HUES64 (cell line): ENCODE data around the gene GATAD2B.

ENCODE experiments used
- H3K27ac ChIP-seq: 2 replicates; pipeline ENCODE4 v1.7.0; 2013; ENCODE audit warnings: low read depth, low read length, inconsistent platforms
- H3K27me3 ChIP-seq: 2 replicates; pipeline ENCODE4 v1.6.1; 2013; ENCODE audit warnings: mild to moderate bottlenecking, low read length; ENCODE audit not compliant: insufficient read depth
- H3K36me3 ChIP-seq: 2 replicates; pipeline ENCODE4 v1.6.1; 2013; ENCODE audit warnings: mild to moderate bottlenecking, low read length; ENCODE audit not compliant: insufficient read depth
- H3K4me1 ChIP-seq: 2 replicates; pipeline ENCODE4 v1.6.1; 2013; ENCODE audit warnings: mild to moderate bottlenecking, low read length, moderate library complexity; ENCODE audit not compliant: insufficient read depth
- H3K4me3 ChIP-seq: 2 replicates; pipeline ENCODE4 v1.5.1; 2013; ENCODE audit warnings: mild to moderate bottlenecking, low read length, moderate library complexity
- H3K9ac ChIP-seq: 2 replicates; pipeline ENCODE4 v1.6.1; 2013; ENCODE audit warnings: mild to moderate bottlenecking, low read depth, low read length
- H3K9me3 ChIP-seq: 2 replicates; pipeline ENCODE4 v1.6.1; 2013; ENCODE audit warnings: low read depth, low read length; ENCODE audit not compliant: insufficient read depth
- WGBS: fragments of 150-250, 120-280 bp; methylation state at CpG from one replicate; pipeline ENCODE4 v1.1.7; 2013; ENCODE audit warnings: missing lambda C conversion rate; 5-methylcytosine and 5-hydroxymethylcytosine counted together

The GATAD2B gene

GRCh38 chr1:153881751-153882150 lies 41.0 kb downstream of the GATAD2B start:
- H3K27ac ChIP-seq: no peak overlapping the region; the same call in 1 of the 2 replicates

GRCh38 chr1:153880962-153881361 lies 41.8 kb downstream of the GATAD2B start:
- Histone ChIP-seq H3K4me3 (no peak overlapping the region), H3K36me3 (0 out of 2 replicates have a peak, but pooled peaks cover 2% of the 10 kb centered on the region), H3K9ac (no peak overlapping the region), H3K27ac (no peak overlapping the region), H3K9me3 (no peaks in the 10 kb centered on the region), H3K27me3 (no peaks in the 10 kb centered on the region), H3K4me1 (peaks cover 22% of the 10 kb centered on the region)
- WGBS: 94% methylated on average over 5 of the region's 5 CpGs

More at GRCh38 chr1:153881751-153882150, 41.0 kb downstream of the GATAD2B start:
- Histone ChIP-seq H3K4me1 (peaks cover 22% of the 10 kb centered on the region), H3K4me3 (no peak overlapping the region), H3K36me3 (0 out of 2 replicates have a peak, but pooled peaks cover 6% of the 10 kb centered on the region), H3K9me3 (no peaks in the 10 kb centered on the region), H3K27me3 (no peaks in the 10 kb centered on the region), H3K9ac (0 out of 2 replicates have a peak overlapping the region, but pooled peaks have one; percentile 4)
- WGBS: 66% methylated on average over 9 of the region's 9 CpGs

DNA sequence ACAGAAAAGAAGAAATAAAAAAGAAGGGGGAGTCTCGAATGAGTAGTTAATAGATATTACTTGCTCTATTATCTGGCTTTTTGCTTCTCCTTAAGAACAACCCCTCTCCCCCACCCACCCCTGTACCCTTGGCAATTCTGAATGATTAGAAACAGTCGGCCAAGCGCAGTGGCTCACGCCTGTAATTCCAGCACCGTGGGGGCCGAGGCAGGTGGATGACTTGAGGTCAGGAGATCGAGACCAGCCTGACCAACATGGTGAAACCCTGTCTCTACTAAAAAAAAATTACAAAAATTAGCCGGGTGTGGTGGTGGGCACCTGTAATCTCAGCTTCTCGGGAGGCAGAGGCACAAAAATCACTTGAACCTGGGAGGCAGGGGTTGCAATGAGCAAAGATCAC lies 42.7 kb downstream of the GATAD2B start:
- Histone ChIP-seq H3K27ac (no peak overlapping the region), H3K27me3 (no peaks in the 10 kb centered on the region), H3K4me3 (no peak overlapping the region), H3K9me3 (no peaks in the 10 kb centered on the region), H3K36me3 (no peaks in the 10 kb centered on the region), H3K4me1 (peaks cover 22% of the 10 kb centered on the region), H3K9ac (no peak overlapping the region)
- 97% methylated on average over 8 of the region's 9 CpGs for WGBS

GRCh38 chr1:153877112-153877511 lies 45.7 kb downstream of the GATAD2B start:
- no peak overlapping the region for H3K9ac ChIP-seq
- no peaks in the 10 kb centered on the region for H3K27me3 ChIP-seq
- H3K4me3 ChIP-seq: no peak overlapping the region
- no peak overlapping the region for H3K27ac ChIP-seq
- H3K4me1 ChIP-seq: peaks cover 20% of the 10 kb centered on the region
- no CpG with 5 or more reads among the region's 1 CpG for WGBS
- no peaks in the 10 kb centered on the region for H3K9me3 ChIP-seq
- H3K36me3 ChIP-seq: no peaks in the 10 kb centered on the region

GRCh38 chr1:153872934-153873333 lies 49.8 kb downstream of the GATAD2B start:
- Histone ChIP-seq H3K4me3 (no peak overlapping the region), H3K4me1 (peaks cover 11% of the 10 kb centered on the region), H3K27me3 (no peaks in the 10 kb centered on the region), H3K27ac (peak overlapping the region; percentile 44; the same call in 1 of the 2 replicates), H3K9me3 (no peaks in the 10 kb centered on the region), H3K9ac (no peak overlapping the region), H3K36me3 (0 out of 2 replicates have a peak, but pooled peaks cover 7% of the 10 kb centered on the region)
- 79% methylated on average over 2 of the region's 2 CpGs for WGBS

DNA sequence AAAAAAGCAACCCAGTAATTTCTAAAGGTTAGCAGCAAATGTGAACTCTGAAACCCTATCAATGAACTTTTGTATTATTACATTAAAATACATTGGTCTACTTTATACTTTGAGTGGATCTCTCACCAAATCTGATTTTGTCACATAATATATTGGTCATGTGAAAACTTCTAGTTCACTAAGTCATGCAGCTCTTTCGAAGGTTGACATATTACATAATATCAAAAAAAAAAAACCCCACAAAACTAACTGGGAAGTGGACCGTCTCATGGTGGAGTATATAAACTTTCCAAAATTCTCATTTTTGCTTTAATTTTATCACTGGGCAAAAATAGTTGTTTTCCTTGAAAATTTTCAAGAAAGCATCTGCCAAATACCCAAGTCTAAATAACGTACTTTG lies 50.4 kb downstream of the GATAD2B start:
- H3K27me3 ChIP-seq: no peaks in the 10 kb centered on the region
- H3K9ac ChIP-seq: no peak overlapping the region
- no peak overlapping the region for H3K27ac ChIP-seq
- H3K4me3 ChIP-seq: no peak overlapping the region
- 0 out of 2 replicates have a peak, but pooled peaks cover 7% of the 10 kb centered on the region for H3K36me3 ChIP-seq
- WGBS: 96% methylated on average over 3 of the region's 3 CpGs
- peaks cover 11% of the 10 kb centered on the region for H3K4me1 ChIP-seq
- H3K9me3 ChIP-seq: no peaks in the 10 kb centered on the region

GRCh38 chr1:153869486-153869885 lies 53.3 kb downstream of the GATAD2B start:
- no peaks in the 10 kb centered on the region for H3K27me3 ChIP-seq
- 96% methylated on average over 3 of the region's 3 CpGs for WGBS
- H3K9ac ChIP-seq: no peak overlapping the region
- 0 out of 2 replicates have a peak, but pooled peaks cover 8% of the 10 kb centered on the region for H3K36me3 ChIP-seq
- no peak overlapping the region for H3K27ac ChIP-seq
- H3K4me1 ChIP-seq: peaks cover 13% of the 10 kb centered on the region
- no peaks in the 10 kb centered on the region for H3K9me3 ChIP-seq
- no peak overlapping the region for H3K4me3 ChIP-seq

GRCh38 chr1:153866045-153866850 lies 56.5 kb downstream of the GATAD2B start:
- 0 out of 2 replicates have a peak, but pooled peaks cover 8% of the 10 kb centered on the region for H3K36me3 ChIP-seq
- no peaks in the 10 kb centered on the region for H3K27me3 ChIP-seq
- no peak overlapping the region for H3K9ac ChIP-seq
- peaks cover 9% of the 10 kb centered on the region; the same call in 1 of the 2 replicates for H3K4me1 ChIP-seq
- 95% methylated on average over 6 of the region's 6 CpGs for WGBS
- H3K4me3 ChIP-seq: no peak overlapping the region
- H3K27ac ChIP-seq: no peak overlapping the region
- no peaks in the 10 kb centered on the region for H3K9me3 ChIP-seq

DNA sequence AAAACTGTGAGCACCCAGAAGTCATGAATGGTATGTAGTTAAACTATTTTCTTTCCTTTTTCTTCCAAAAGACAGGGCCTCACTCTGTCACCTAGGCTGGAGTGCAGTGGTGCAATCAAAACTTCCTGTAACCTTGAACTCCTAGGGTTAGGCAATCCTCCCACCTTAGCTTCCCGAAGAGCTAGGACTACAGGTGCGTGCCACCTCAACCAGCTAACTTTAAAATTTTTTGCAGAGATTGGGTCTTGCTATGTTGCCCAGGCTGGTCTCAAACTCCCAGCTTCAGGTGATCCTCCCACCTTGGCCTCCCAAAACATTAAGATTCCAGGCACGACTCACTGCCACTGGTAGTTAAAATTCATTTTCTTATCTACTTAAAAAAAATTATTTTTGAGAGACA lies 62.5 kb downstream of the GATAD2B start:
- H3K9ac ChIP-seq: no peak overlapping the region
- H3K4me3 ChIP-seq: no peak overlapping the region
- peaks cover 11% of the 10 kb centered on the region for H3K36me3 ChIP-seq
- H3K27me3 ChIP-seq: no peaks in the 10 kb centered on the region
- peaks cover 9% of the 10 kb centered on the region; the same call in 1 of the 2 replicates for H3K4me1 ChIP-seq
- WGBS: 95% methylated on average over 3 of the region's 3 CpGs
- no peaks in the 10 kb centered on the region for H3K9me3 ChIP-seq
- no peak overlapping the region for H3K27ac ChIP-seq

DNA sequence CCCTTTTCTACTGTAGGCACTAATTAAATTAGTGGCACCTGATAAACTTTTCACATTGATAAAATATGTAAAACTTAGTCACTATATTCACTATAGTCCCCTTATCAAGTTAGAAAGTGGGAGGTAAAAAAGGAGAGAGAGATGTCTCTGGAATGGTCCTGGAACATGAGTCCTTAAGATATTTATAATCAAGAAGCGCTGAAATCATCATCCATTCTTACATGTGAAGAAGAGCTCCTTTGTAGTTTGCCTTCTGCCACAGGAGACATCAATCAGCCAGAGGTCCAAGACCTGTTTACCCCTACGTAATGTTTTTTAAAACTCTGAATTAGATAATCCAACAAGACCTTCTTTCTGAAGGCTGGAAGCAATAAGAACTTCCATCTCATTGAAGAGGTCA lies 65.3 kb downstream of the GATAD2B start:
- Histone ChIP-seq H3K9ac (no peak overlapping the region), H3K9me3 (no peaks in the 10 kb centered on the region), H3K4me3 (no peak overlapping the region), H3K27me3 (no peaks in the 10 kb centered on the region), H3K4me1 (no peaks in the 10 kb centered on the region), H3K27ac (no peak overlapping the region), H3K36me3 (peaks cover 21% of the 10 kb centered on the region)
- 97% methylated on average over 2 of the region's 2 CpGs for WGBS

- Histone ChIP-seq H3K27ac (no peak overlapping the region), H3K27me3 (no peaks in the 10 kb centered on the region), H3K36me3 (peaks cover 26% of the 10 kb centered on the region), H3K9me3 (no peaks in the 10 kb centered on the region), H3K4me1 (no peaks in the 10 kb centered on the region), H3K4me3 (no peak overlapping the region), H3K9ac (no peak overlapping the region)
These were observed 66.0 kb downstream of the GATAD2B start for GRCh38 chr1:153856763-153857162.
